Type B pancreatic cell (in vitro differentiated cells): ENCODE results near the gene SCAMP2. TPM values are rescaled to one million over a fixed set of nuclear protein-coding genes. Genes with fewer than 3 reads are reported as not detected.

ENCODE experiments used
- DNase-seq: peaks from one replicate; pipeline ENCODE4 v3.0.0; 2021; ENCODE audit warnings: mixed read lengths; ENCODE audit not compliant: unreplicated experiment; ENCODE audit errors: extremely low spot score
- H3K27ac Mint-ChIP-seq: 2 replicates; pipeline ENCODE4 v1.8.0; 2021; ENCODE audit warnings: mild to moderate bottlenecking, mixed read lengths
- H3K27me3 Mint-ChIP-seq: 2 replicates; pipeline ENCODE4 v1.8.0; 2021; ENCODE audit warnings: mixed read lengths
- H3K36me3 Mint-ChIP-seq: 2 replicates; pipeline ENCODE4 v1.8.0; 2021; ENCODE audit warnings: mixed read lengths
- H3K4me1 Mint-ChIP-seq: one replicate; pipeline ENCODE4 v1.8.0; 2021; ENCODE audit warnings: mixed read lengths; ENCODE audit not compliant: unreplicated experiment
- H3K4me3 Mint-ChIP-seq: 2 replicates; pipeline ENCODE4 v1.8.0; 2021; ENCODE audit warnings: mild to moderate bottlenecking, mixed read lengths
- H3K9me3 Mint-ChIP-seq: 2 replicates; pipeline ENCODE4 v1.8.0; 2021; ENCODE audit warnings: mixed read lengths
- CTCF ChIP-seq: fragments of 200-600 bp; sonication (generic); conservative IDR thresholded peaks from 2 replicates; pipeline ENCODE4 v1.5.0; 2021; ENCODE audit warnings: antibody characterized with exemption, mild to moderate bottlenecking
- total RNA-seq: library from RNA; stranded (reverse); gene quantifications from 2 replicates; pipeline ENCODE4 v1.2.1, GENCODE V29; 2021; ENCODE audit warnings: low replicate concordance

Gene SCAMP2
- total RNA-seq, 1 donor from 2014 or later, result 58.0 TPM

- TF ChIP-seq CTCF, result no peak
- Mint-ChIP-seq H3K36me3 (peaks cover 16% of the 10 kb centered on the region), H3K4me1 (peaks cover 42% of the 10 kb centered on the region), H3K27me3 (no peaks in the 10 kb centered on the region), H3K9me3 (peaks cover 4% of the 10 kb centered on the region), H3K4me3 (peak overlapping the region; percentile 88), H3K27ac (peak overlapping the region; percentile 98)
- DNase-seq, result no peak
Observed at GRCh38 chr15:74870436-74871215, 2.5 kb downstream of the SCAMP2 start.

- H3K4me3 Mint-ChIP-seq, result peak overlapping the region; percentile 88
Observed at GRCh38 chr15:74869726-74870407, 3.3 kb downstream of the SCAMP2 start.

GRCh38 chr15:74869372-74869725 is 3.8 kb downstream of the SCAMP2 start:
- Mint-ChIP-seq H3K36me3 (peaks cover 19% of the 10 kb centered on the region), H3K4me1 (peaks cover 49% of the 10 kb centered on the region), H3K4me3 (peak overlapping the region; percentile 58), H3K9me3 (peaks cover 4% of the 10 kb centered on the region), H3K27ac (peak overlapping the region; percentile 98), H3K27me3 (no peaks in the 10 kb centered on the region)
- DNase-seq, result no peak
- TF ChIP-seq CTCF, result no peak

More at GRCh38 chr15:74869726-74870407, 3.3 kb downstream of the SCAMP2 start:
- H3K27me3 Mint-ChIP-seq, result no peaks in the 10 kb centered on the region
- TF ChIP-seq CTCF, result no peak
- peaks cover 46% of the 10 kb centered on the region for H3K4me1 Mint-ChIP-seq
- H3K36me3 Mint-ChIP-seq, result peaks cover 16% of the 10 kb centered on the region
- H3K27ac Mint-ChIP-seq, result peak overlapping the region; percentile 98
- H3K9me3 Mint-ChIP-seq, result peaks cover 4% of the 10 kb centered on the region
- DNase-seq, result no peak

- peak overlapping the region; percentile 90 for H3K27ac Mint-ChIP-seq
- H3K9me3 Mint-ChIP-seq, result peaks cover 4% of the 10 kb centered on the region
- DNase-seq, result no peak
- peak overlapping the region; percentile 68 for H3K4me3 Mint-ChIP-seq
- H3K27me3 Mint-ChIP-seq, result no peaks in the 10 kb centered on the region
- no peak for TF ChIP-seq CTCF
- peaks cover 54% of the 10 kb centered on the region for H3K4me1 Mint-ChIP-seq
- H3K36me3 Mint-ChIP-seq, result peaks cover 20% of the 10 kb centered on the region
Observed at GRCh38 chr15:74868059-74868458, 5.1 kb downstream of the SCAMP2 start.

GRCh38 chr15:74867466-74868038 is 5.6 kb downstream of the SCAMP2 start:
- Mint-ChIP-seq H3K4me3 (peak overlapping the region; percentile 68), H3K36me3 (peaks cover 16% of the 10 kb centered on the region), H3K9me3 (peaks cover 4% of the 10 kb centered on the region), H3K27me3 (no peaks in the 10 kb centered on the region), H3K4me1 (peaks cover 49% of the 10 kb centered on the region), H3K27ac (peak overlapping the region; percentile 90)
- DNase-seq, result no peak
- no peak for TF ChIP-seq CTCF
